ENCODE results near the gene PLN. TPM values are rescaled to one million over a fixed set of nuclear protein-coding genes. Genes with fewer than 3 reads are reported as not detected.

The PLN gene
- total RNA-seq, 3 donors from 2014 or later = 4.2 to 145 (median 19.5) TPM

GRCh38 chr6:118586746-118587485 lies 38.8 kb downstream of the PLN start:
- no peaks in the 10 kb centered on the region for H3K9me3 ChIP-seq
- H3K4me3 ChIP-seq = no peak overlapping the region
- H3K4me1 ChIP-seq (ENCODE audit: low read depth) = peaks cover 13% of the 10 kb centered on the region
- DNase-seq = no peak
- intact Hi-C loops (cut with DNase I, micrococcal nuclease) = no loop called here
- no peaks in the 10 kb centered on the region for H3K36me3 ChIP-seq (ENCODE audit: low read depth)
- peak; percentile 77 for ATAC-seq
- no peak for TF ChIP-seq CTCF (IDR thresholded peaks at IDR 0.05)

GRCh38 chr6:118588626-118589025 lies 40.5 kb downstream of the PLN start:
- H3K9me3 ChIP-seq = no peaks in the 10 kb centered on the region
- peaks cover 13% of the 10 kb centered on the region for H3K4me1 ChIP-seq (ENCODE audit: low read depth)
- no peak for TF ChIP-seq CTCF (IDR thresholded peaks at IDR 0.05)
- H3K36me3 ChIP-seq (ENCODE audit: low read depth) = no peaks in the 10 kb centered on the region
- intact Hi-C loops (cut with DNase I, micrococcal nuclease) = no loop called here
- DNase-seq = no peak
- H3K4me3 ChIP-seq = no peak overlapping the region
- ATAC-seq = no peak

- DNase-seq = no peak
- no peaks in the 10 kb centered on the region for H3K9me3 ChIP-seq
- H3K36me3 ChIP-seq (ENCODE audit: low read depth) = no peaks in the 10 kb centered on the region
- no peak for TF ChIP-seq CTCF (IDR thresholded peaks at IDR 0.05)
- intact Hi-C loops (cut with DNase I, micrococcal nuclease) = no loop called here
- H3K4me1 ChIP-seq (ENCODE audit: low read depth) = peaks cover 13% of the 10 kb centered on the region
- H3K4me3 ChIP-seq = no peak overlapping the region
- ATAC-seq = no peak
Measured at GRCh38 chr6:118589186-118589585, 41.1 kb downstream of the PLN start.

GRCh38 chr6:118589649-118590365 lies 41.7 kb downstream of the PLN start:
- no peak for DNase-seq
- intact Hi-C loops (cut with DNase I, micrococcal nuclease) = no loop called here
- ATAC-seq = no peak
- H3K4me3 ChIP-seq = no peak overlapping the region
- no peak for TF ChIP-seq CTCF (IDR thresholded peaks at IDR 0.05)
- peaks cover 13% of the 10 kb centered on the region for H3K4me1 ChIP-seq (ENCODE audit: low read depth)
- H3K36me3 ChIP-seq (ENCODE audit: low read depth) = no peaks in the 10 kb centered on the region
- no peaks in the 10 kb centered on the region for H3K9me3 ChIP-seq

GRCh38 chr6:118591897-118592296 lies 43.8 kb downstream of the PLN start:
- Histone ChIP-seq H3K4me1 (ENCODE audit: low read depth) (peaks cover 5% of the 10 kb centered on the region), H3K36me3 (ENCODE audit: low read depth) (no peaks in the 10 kb centered on the region), H3K9me3 (no peaks in the 10 kb centered on the region), H3K4me3 (no peak overlapping the region)
- DNase-seq (no peak), ATAC-seq (no peak)
- intact Hi-C loops (cut with DNase I, micrococcal nuclease) = no loop called here
- TF ChIP-seq CTCF (IDR thresholded peaks at IDR 0.05) = no peak

Data from mucosa of descending colon (tissue), 3 donors.